CD14-positive monocyte (primary cell): ENCODE results near the gene TMEM175. TPM values are rescaled to one million over a fixed set of nuclear protein-coding genes. Genes with fewer than 3 reads are reported as not detected.

Source experiments
- DNase-seq, 3 donors: peaks; one replicate each; pipeline ENCODE4 v3.0.0-alpha.2; 2011 to 2022
- H2AFZ ChIP-seq: 2 replicates; pipeline ENCODE4 v1.6.0; 2012; ENCODE audit warnings: mild to moderate bottlenecking, low read depth, low read length, inconsistent platforms; ENCODE audit not compliant: insufficient read depth, poor library complexity, severe bottlenecking
- H3K27ac ChIP-seq, 2 donors: 1 replicate in 1 of 2; 2 replicates in 1 of 2; pipeline ENCODE4 v1.5.1; 2012 to 2013; ENCODE audit warnings: low read length in 2 of 2, control low read depth in 1 of 2, inconsistent platforms in 1 of 2, low read depth in 1 of 2, mild to moderate bottlenecking in 1 of 2
- H3K27me3 ChIP-seq, 2 donors: one replicate each; pipeline versions ENCODE4 v1.6.0 to v1.6.1; 2011 to 2013; ENCODE audit warnings: low read length in 2 of 2; ENCODE audit not compliant: control insufficient read depth in 2 of 2, insufficient read depth in 2 of 2
- H3K36me3 ChIP-seq, 2 donors: replicated peaks in 1 of 2; 1 replicate in 1 of 2; 2 replicates in 1 of 2; pipeline versions ENCODE4 v1.5.1 to v1.6.1; 2012 to 2013; ENCODE audit warnings: low read length in 2 of 2, control low read depth in 1 of 2, inconsistent platforms in 1 of 2, mild to moderate bottlenecking in 1 of 2; ENCODE audit not compliant: insufficient read depth in 2 of 2, control insufficient read depth in 1 of 2
- H3K4me1 ChIP-seq, 2 donors: 1 replicate in 1 of 2; 2 replicates in 1 of 2; pipeline versions ENCODE4 v1.5.1 to v1.6.1; 2012 to 2013; ENCODE audit warnings: low read length in 2 of 2, control low read depth in 1 of 2, inconsistent platforms in 1 of 2, mild to moderate bottlenecking in 1 of 2, moderate library complexity in 1 of 2; ENCODE audit not compliant: insufficient read depth in 2 of 2, control insufficient read depth in 1 of 2
- H3K4me2 ChIP-seq: replicated peaks from 2 replicates; pipeline ENCODE3; 2012; ENCODE audit warnings: low read length, moderate library complexity, mild to moderate bottlenecking; ENCODE audit not compliant: poor library complexity, severe bottlenecking; ENCODE audit errors: extremely low read depth
- H3K4me3 ChIP-seq, 3 experiments: fragments of 200-600 bp in 1 of 3; sonication (generic) in 1 of 3; replicated peaks in 1 of 3; 1 replicate in 2 of 3; 2 replicates in 1 of 3; pipeline ENCODE4 v1.5.1; 2011 to 2013; ENCODE audit warnings: low read length in 3 of 3, mild to moderate bottlenecking in 3 of 3, control low read depth in 2 of 3, low read depth in 2 of 3, inconsistent platforms in 1 of 3, moderate library complexity in 1 of 3
- H3K79me2 ChIP-seq: 2 replicates; pipeline ENCODE4 v1.6.0; 2012; ENCODE audit warnings: mild to moderate bottlenecking, control low read depth, inconsistent platforms, low read length, moderate library complexity; ENCODE audit not compliant: insufficient read depth
- H3K9ac ChIP-seq: 2 replicates; pipeline ENCODE4 v1.6.0; 2017; ENCODE audit warnings: low read length, mild to moderate bottlenecking; ENCODE audit not compliant: insufficient read depth, poor library complexity, severe bottlenecking
- H3K9me3 ChIP-seq, 2 donors: replicated peaks in 1 of 2; 1 replicate in 1 of 2; 2 replicates in 1 of 2; pipeline versions ENCODE4 v1.5.1 to v1.6.1; 2012 to 2013; ENCODE audit warnings: low read length in 2 of 2, control low read depth in 1 of 2; ENCODE audit not compliant: control insufficient read depth in 1 of 2, insufficient read depth in 1 of 2
- H4K20me1 ChIP-seq: 2 replicates; pipeline ENCODE4 v1.6.0; 2012; ENCODE audit warnings: mild to moderate bottlenecking, low read length, control low read depth, moderate library complexity; ENCODE audit not compliant: insufficient read depth
- H3K27ac Mint-ChIP-seq, 7 donors: one replicate each; pipeline ENCODE4 v1.8.0; 2020; ENCODE audit warnings: mild to moderate bottlenecking in 7 of 7, mixed read lengths in 7 of 7, moderate library complexity in 6 of 7, inconsistent platforms in 2 of 7
- H3K27me3 Mint-ChIP-seq, 3 donors: one replicate each; pipeline ENCODE4 v1.8.0; 2021 to 2022; ENCODE audit warnings: low read depth in 3 of 3, mild to moderate bottlenecking in 3 of 3, mixed read lengths in 3 of 3, moderate library complexity in 3 of 3, inconsistent platforms in 1 of 3
- H3K36me3 Mint-ChIP-seq, 2 donors: one replicate each; pipeline ENCODE4 v1.8.0; 2020; ENCODE audit warnings: mixed read lengths in 2 of 2, inconsistent platforms in 1 of 2, mild to moderate bottlenecking in 1 of 2
- H3K4me1 Mint-ChIP-seq: one replicate; pipeline ENCODE4 v1.8.0; 2020; ENCODE audit warnings: mild to moderate bottlenecking, mixed read lengths
- H3K4me3 Mint-ChIP-seq, 2 donors: one replicate each; pipeline ENCODE4 v1.8.0; 2020; ENCODE audit warnings: mild to moderate bottlenecking in 2 of 2, mixed read lengths in 2 of 2, moderate library complexity in 1 of 2
- H3K9me3 Mint-ChIP-seq, 7 donors: one replicate each; pipeline ENCODE4 v1.8.0; 2020 to 2022; ENCODE audit warnings: mixed read lengths in 7 of 7, mild to moderate bottlenecking in 6 of 7, moderate library complexity in 6 of 7, inconsistent platforms in 2 of 7
- WGBS: methylation state at CpG from one replicate; pipeline ENCODE4 v1.1.5; 2013; ENCODE audit warnings: missing lambda C conversion rate; ENCODE audit not compliant: insufficient coverage; 5-methylcytosine and 5-hydroxymethylcytosine counted together
- intact Hi-C, 2 donors: fragments of 100-400 bp; cut with micrococcal nuclease; formaldehyde crosslinking; loops; one replicate each; pipeline versions ENCODE4 v1.15.0 to v1.15.1; 2023
- polyA plus RNA-seq, 3 donors: library from polyadenylated mRNA; depleted of rRNA in 1 of 3; unstranded in 2 of 3; stranded (reverse) in 1 of 3; fragments of 300-500 nt in 2 of 3; fragments of >200 nt in 1 of 3; fragmentation: Illumina TruSeq in 2 of 3; gene quantifications; 1 replicate in 2 of 3; 2 replicates in 1 of 3; pipeline ENCODE4 v1.2.3, GENCODE V29; 2012 to 2021
- TF ChIP-seq, protein P1 (sequence below): fragments of 200-600 bp; IDR thresholded peaks from one replicate; pipeline ENCODE4 v1.8.0; 2022; ENCODE audit warnings: antibody characterized with exemption, mild to moderate bottlenecking

Gene TMEM175
- polyA plus RNA-seq, 3 donors, result 18.9 to 216 (median 20.7) TPM

DNA sequence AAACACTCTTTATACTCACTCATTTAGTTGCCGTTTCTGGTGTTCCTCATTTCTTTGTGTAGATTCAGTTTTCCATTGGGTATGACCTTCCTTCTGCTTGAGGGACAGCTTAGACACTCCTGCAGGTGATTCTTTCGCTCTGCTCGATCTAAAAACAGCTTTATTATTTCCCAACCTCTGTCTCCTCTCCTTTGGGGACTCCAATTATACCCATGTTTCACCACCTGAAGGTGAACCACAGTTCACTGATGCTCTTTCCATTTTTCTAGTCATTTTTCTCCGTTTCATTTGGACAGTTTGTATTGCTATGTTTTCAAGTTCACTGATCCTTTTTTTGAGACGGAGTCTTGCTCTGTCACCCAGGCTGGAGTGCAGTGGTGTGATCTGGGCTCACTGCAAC lies 74.6 kb downstream of the TMEM175 start:
- DNase-seq, result no peak
- H3K27ac ChIP-seq, result no peak overlapping the region
- H3K4me2 ChIP-seq, result no peak overlapping the region
- peaks cover 6 to 34% (median 15%) of the 10 kb centered on the region in 7 donors for H3K9me3 Mint-ChIP-seq
- no peaks in the 10 kb centered on the region for H3K79me2 ChIP-seq
- H3K4me3 Mint-ChIP-seq, result peak overlapping the region in 1 of 2 donors; percentile 67
- H3K27me3 Mint-ChIP-seq, result peaks cover 47 to 70% (median 48%) of the 10 kb centered on the region in 3 donors
- H4K20me1 ChIP-seq, result peaks cover 9% of the 10 kb centered on the region
- 100% methylated on average over 1 of the region's 5 CpGs for WGBS
- H3K36me3 ChIP-seq, result no peaks in the 10 kb centered on the region
- no peak overlapping the region for H3K9ac ChIP-seq
- peaks cover 16% of the 10 kb centered on the region for H3K4me1 Mint-ChIP-seq
- H2AFZ ChIP-seq, result no peak overlapping the region
- H3K36me3 Mint-ChIP-seq, result peaks cover 0 to 2% of the 10 kb centered on the region in 2 donors
- H3K4me3 ChIP-seq, result no peak overlapping the region
- intact Hi-C loops, result loop anchor here (5.0 to 10.0 kb wide), 3 partner anchors 35 to 578 kb away; partner anchors contain the start of genes DGKQ (in 1 of the 2) and UVSSA (in 1 of the 2)
- H3K4me1 ChIP-seq, result peaks cover 23 to 35% of the 10 kb centered on the region in 2 donors
- peak overlapping the region in 1 of 7 donors; percentile 66 for H3K27ac Mint-ChIP-seq
- peaks cover 0 to 9% of the 10 kb centered on the region in 2 donors for H3K9me3 ChIP-seq
- TF ChIP-seq, protein P1, sequence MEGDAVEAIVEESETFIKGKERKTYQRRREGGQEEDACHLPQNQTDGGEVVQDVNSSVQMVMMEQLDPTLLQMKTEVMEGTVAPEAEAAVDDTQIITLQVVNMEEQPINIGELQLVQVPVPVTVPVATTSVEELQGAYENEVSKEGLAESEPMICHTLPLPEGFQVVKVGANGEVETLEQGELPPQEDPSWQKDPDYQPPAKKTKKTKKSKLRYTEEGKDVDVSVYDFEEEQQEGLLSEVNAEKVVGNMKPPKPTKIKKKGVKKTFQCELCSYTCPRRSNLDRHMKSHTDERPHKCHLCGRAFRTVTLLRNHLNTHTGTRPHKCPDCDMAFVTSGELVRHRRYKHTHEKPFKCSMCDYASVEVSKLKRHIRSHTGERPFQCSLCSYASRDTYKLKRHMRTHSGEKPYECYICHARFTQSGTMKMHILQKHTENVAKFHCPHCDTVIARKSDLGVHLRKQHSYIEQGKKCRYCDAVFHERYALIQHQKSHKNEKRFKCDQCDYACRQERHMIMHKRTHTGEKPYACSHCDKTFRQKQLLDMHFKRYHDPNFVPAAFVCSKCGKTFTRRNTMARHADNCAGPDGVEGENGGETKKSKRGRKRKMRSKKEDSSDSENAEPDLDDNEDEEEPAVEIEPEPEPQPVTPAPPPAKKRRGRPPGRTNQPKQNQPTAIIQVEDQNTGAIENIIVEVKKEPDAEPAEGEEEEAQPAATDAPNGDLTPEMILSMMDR, result no peak
- H3K27me3 ChIP-seq, result peaks cover 11 to 59% of the 10 kb centered on the region in 2 donors

Other genes with a start within 250 kb of the TMEM175 start
- 10 to 100 TPM in 2 of 3 donors, 1 to 10 TPM in 1; 9.5 to 29.8 (median 11.1) TPM for gene SLC49A3, start 243.3 kb upstream of the TMEM175 start, polyA plus RNA-seq
- 100 to 1,000 TPM in 1 of 3 donors, 1 to 10 TPM in 2; 7.0 to 163 (median 8.3) TPM for gene PCGF3, start 226.6 kb upstream of the TMEM175 start, polyA plus RNA-seq
- gene CPLX1, start 106.3 kb upstream of the TMEM175 start, polyA plus RNA-seq, result not detected
- 10 to 100 TPM; 40.3 to 88.7 (median 54.9) TPM for gene GAK, start 144 bp upstream of the TMEM175 start, polyA plus RNA-seq
- 10 to 100 TPM in 1 of 3 donors, 1 to 10 TPM in 1, under 1 TPM in 1; 0.58 to 23.1 (median 2.4) TPM for gene DGKQ, start 41.1 kb downstream of the TMEM175 start, polyA plus RNA-seq
- gene IDUA, start 54.6 kb downstream of the TMEM175 start, polyA plus RNA-seq, result 10 to 100 TPM in 1 of 3 donors, 1 to 10 TPM in 2; 6.4 to 64.4 (median 8.5) TPM
- gene SLC26A1, start 60.9 kb downstream of the TMEM175 start, polyA plus RNA-seq, result under 1 TPM; 0.16 to 0.37 (median 0.18) TPM
- gene FGFRL1, start 79.2 kb downstream of the TMEM175 start, polyA plus RNA-seq, result 10 to 100 TPM in 1 of 3 donors, under 1 TPM in 2; 0.17 to 77.7 (median 0.28) TPM
- under 1 TPM in 2 of 3 donors, not detected in 1; 0.17 to 0.83 TPM for gene RNF212, start 181.1 kb downstream of the TMEM175 start, polyA plus RNA-seq
- gene SPON2, start 240.1 kb downstream of the TMEM175 start, polyA plus RNA-seq, result 1 to 10 TPM in 1 of 3 donors, under 1 TPM in 2; 0.74 to 1.4 (median 0.90) TPM